HepG2 (cell line): ENCODE results near the gene ZNF19. TPM values are rescaled to one million over a fixed set of nuclear protein-coding genes. Genes with fewer than 3 reads are reported as not detected.

Experiments
- BCL6 ChIP-seq: IDR thresholded peaks from 2 replicates; pipeline ENCODE4 v1.6.1; 2016; ENCODE audit warnings: missing genetic modification reagents, missing compliant biosample characterization
- KMT2B ChIP-seq: IDR thresholded peaks from 2 replicates; pipeline ENCODE4 v1.6.1; 2016; ENCODE audit warnings: missing genetic modification reagents, missing compliant biosample characterization
- MEF2D ChIP-seq: sonication (generic); formaldehyde crosslinking; IDR thresholded peaks from 2 replicates; pipeline ENCODE4 v1.5.1; 2020; ENCODE audit warnings: mild to moderate bottlenecking, missing genetic modification reagents
- PHB2 ChIP-seq: fragments of 450-650 bp; IDR thresholded peaks from 2 replicates; pipeline ENCODE4 v1.6.1; 2018; ENCODE audit not compliant: partially characterized antibody
- PITX1 ChIP-seq: sonication (generic); formaldehyde crosslinking; IDR thresholded peaks from 2 replicates; pipeline ENCODE4 v1.5.1; 2020; ENCODE audit warnings: mild to moderate bottlenecking, missing genetic modification reagents
- TBX3 ChIP-seq: fragments of 450-650 bp; IDR thresholded peaks from 2 replicates; pipeline ENCODE4 v1.6.1; 2017; ENCODE audit warnings: antibody characterized with exemption, mild to moderate bottlenecking, inconsistent platforms, borderline replicate concordance
- ZBTB3 ChIP-seq: sonication (generic); formaldehyde crosslinking; IDR thresholded peaks from 2 replicates; pipeline ENCODE4 v1.4.0; 2020; ENCODE audit warnings: low read depth, mild to moderate bottlenecking, moderate library complexity, missing genetic modification reagents, borderline replicate concordance
- ZBTB4 ChIP-seq: sonication (generic); formaldehyde crosslinking; IDR thresholded peaks from 2 replicates; pipeline ENCODE4 v1.4.0; 2020; ENCODE audit warnings: missing genetic modification reagents, mild to moderate bottlenecking, borderline replicate concordance
- ZNF20 ChIP-seq: sonication (generic); formaldehyde crosslinking; IDR thresholded peaks from 2 replicates; pipeline ENCODE4 v1.4.0; 2020; ENCODE audit warnings: mild to moderate bottlenecking, moderate library complexity, missing genetic modification reagents
- ZNF577 ChIP-seq: sonication (generic); formaldehyde crosslinking; IDR thresholded peaks from 2 replicates; pipeline ENCODE4 v1.4.0; 2020; ENCODE audit warnings: mild to moderate bottlenecking, low read depth, missing genetic modification reagents, borderline replicate concordance
- ZNF674 ChIP-seq: sonication (generic); formaldehyde crosslinking; IDR thresholded peaks from 2 replicates; pipeline ENCODE4 v1.5.0; 2020; ENCODE audit warnings: low read depth, mild to moderate bottlenecking, missing genetic modification reagents
- polyA plus RNA-seq, 8 experiments: library from polyadenylated mRNA; depleted of rRNA in 3 of 8; stranded (reverse) in 7 of 8; unstranded in 1 of 8; fragments of >200 nt; fragmentation: Illumina TruSeq in 4 of 8; extraction: Trizol in 4 of 8; gene quantifications; 2 replicates each; pipeline versions ENCODE4 v1.2.1 to v1.2.3, GENCODE V29; 2011 to 2016; ENCODE audit warnings: low read depth in 4 of 8, missing spikeins in 1 of 8, mixed read lengths in 1 of 8; ENCODE audit not compliant: insufficient read depth in 1 of 8
- total RNA-seq, 5 experiments: library from RNA; depleted of rRNA; stranded (reverse); fragments of >200 nt; fragmentation: Illumina TruSeq; extraction: Trizol; gene quantifications; 2 replicates each; pipeline ENCODE4 v1.2.3, GENCODE V29; 2016; ENCODE audit warnings: low read depth in 1 of 5
- TF ChIP-seq, protein P1 (sequence below): sonication (generic); formaldehyde crosslinking; IDR thresholded peaks from 2 replicates; pipeline ENCODE4 v1.4.0; 2020; ENCODE audit warnings: mild to moderate bottlenecking, missing genetic modification reagents
- TF ChIP-seq, protein P2 (sequence below): sonication (generic); formaldehyde crosslinking; IDR thresholded peaks from 2 replicates; pipeline ENCODE4 v1.8.0; 2022; ENCODE audit warnings: missing genetic modification reagents, mild to moderate bottlenecking, borderline replicate concordance
- TF ChIP-seq, protein P3 (sequence below): sonication (generic); formaldehyde crosslinking; IDR thresholded peaks from 2 replicates; pipeline ENCODE4 v1.4.0; 2020; ENCODE audit warnings: missing genetic modification reagents

ZNF19 gene
- total and polyA plus RNA-seq, 2 of the 13 experiments (the other 11 are each of a cell fraction or from before 2014, with no cell fraction given): 3.2 to 5.8 TPM

GRCh38 chr16:71467810-71468209, 21.3 kb downstream of the ZNF19 start (continued):
- peak; percentile 84; the same call in 1 of the 2 replicates for TF ChIP-seq ZBTB3
- peak; percentile 85 for TF ChIP-seq KMT2B (CRISPR knock-in tag)
- TF ChIP-seq PITX1 (CRISPR knock-in tag): peak; percentile 63; the same call in 1 of the 2 replicates
- TF ChIP-seq, protein P1, sequence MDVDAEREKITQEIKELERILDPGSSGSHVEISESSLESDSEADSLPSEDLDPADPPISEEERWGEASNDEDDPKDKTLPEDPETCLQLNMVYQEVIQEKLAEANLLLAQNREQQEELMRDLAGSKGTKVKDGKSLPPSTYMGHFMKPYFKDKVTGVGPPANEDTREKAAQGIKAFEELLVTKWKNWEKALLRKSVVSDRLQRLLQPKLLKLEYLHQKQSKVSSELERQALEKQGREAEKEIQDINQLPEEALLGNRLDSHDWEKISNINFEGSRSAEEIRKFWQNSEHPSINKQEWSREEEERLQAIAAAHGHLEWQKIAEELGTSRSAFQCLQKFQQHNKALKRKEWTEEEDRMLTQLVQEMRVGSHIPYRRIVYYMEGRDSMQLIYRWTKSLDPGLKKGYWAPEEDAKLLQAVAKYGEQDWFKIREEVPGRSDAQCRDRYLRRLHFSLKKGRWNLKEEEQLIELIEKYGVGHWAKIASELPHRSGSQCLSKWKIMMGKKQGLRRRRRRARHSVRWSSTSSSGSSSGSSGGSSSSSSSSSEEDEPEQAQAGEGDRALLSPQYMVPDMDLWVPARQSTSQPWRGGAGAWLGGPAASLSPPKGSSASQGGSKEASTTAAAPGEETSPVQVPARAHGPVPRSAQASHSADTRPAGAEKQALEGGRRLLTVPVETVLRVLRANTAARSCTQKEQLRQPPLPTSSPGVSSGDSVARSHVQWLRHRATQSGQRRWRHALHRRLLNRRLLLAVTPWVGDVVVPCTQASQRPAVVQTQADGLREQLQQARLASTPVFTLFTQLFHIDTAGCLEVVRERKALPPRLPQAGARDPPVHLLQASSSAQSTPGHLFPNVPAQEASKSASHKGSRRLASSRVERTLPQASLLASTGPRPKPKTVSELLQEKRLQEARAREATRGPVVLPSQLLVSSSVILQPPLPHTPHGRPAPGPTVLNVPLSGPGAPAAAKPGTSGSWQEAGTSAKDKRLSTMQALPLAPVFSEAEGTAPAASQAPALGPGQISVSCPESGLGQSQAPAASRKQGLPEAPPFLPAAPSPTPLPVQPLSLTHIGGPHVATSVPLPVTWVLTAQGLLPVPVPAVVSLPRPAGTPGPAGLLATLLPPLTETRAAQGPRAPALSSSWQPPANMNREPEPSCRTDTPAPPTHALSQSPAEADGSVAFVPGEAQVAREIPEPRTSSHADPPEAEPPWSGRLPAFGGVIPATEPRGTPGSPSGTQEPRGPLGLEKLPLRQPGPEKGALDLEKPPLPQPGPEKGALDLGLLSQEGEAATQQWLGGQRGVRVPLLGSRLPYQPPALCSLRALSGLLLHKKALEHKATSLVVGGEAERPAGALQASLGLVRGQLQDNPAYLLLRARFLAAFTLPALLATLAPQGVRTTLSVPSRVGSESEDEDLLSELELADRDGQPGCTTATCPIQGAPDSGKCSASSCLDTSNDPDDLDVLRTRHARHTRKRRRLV (CRISPR knock-in tag): no peak
- 0 out of 2 replicates have a peak, but pooled peaks have one; percentile 74 for TF ChIP-seq ZNF577 (CRISPR knock-in tag)
- TF ChIP-seq, protein P2, sequence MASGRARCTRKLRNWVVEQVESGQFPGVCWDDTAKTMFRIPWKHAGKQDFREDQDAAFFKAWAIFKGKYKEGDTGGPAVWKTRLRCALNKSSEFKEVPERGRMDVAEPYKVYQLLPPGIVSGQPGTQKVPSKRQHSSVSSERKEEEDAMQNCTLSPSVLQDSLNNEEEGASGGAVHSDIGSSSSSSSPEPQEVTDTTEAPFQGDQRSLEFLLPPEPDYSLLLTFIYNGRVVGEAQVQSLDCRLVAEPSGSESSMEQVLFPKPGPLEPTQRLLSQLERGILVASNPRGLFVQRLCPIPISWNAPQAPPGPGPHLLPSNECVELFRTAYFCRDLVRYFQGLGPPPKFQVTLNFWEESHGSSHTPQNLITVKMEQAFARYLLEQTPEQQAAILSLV (CRISPR knock-in tag): peak; percentile 92
- TF ChIP-seq ZNF674: no peak
- TF ChIP-seq TBX3: no peak
- TF ChIP-seq, protein P3, sequence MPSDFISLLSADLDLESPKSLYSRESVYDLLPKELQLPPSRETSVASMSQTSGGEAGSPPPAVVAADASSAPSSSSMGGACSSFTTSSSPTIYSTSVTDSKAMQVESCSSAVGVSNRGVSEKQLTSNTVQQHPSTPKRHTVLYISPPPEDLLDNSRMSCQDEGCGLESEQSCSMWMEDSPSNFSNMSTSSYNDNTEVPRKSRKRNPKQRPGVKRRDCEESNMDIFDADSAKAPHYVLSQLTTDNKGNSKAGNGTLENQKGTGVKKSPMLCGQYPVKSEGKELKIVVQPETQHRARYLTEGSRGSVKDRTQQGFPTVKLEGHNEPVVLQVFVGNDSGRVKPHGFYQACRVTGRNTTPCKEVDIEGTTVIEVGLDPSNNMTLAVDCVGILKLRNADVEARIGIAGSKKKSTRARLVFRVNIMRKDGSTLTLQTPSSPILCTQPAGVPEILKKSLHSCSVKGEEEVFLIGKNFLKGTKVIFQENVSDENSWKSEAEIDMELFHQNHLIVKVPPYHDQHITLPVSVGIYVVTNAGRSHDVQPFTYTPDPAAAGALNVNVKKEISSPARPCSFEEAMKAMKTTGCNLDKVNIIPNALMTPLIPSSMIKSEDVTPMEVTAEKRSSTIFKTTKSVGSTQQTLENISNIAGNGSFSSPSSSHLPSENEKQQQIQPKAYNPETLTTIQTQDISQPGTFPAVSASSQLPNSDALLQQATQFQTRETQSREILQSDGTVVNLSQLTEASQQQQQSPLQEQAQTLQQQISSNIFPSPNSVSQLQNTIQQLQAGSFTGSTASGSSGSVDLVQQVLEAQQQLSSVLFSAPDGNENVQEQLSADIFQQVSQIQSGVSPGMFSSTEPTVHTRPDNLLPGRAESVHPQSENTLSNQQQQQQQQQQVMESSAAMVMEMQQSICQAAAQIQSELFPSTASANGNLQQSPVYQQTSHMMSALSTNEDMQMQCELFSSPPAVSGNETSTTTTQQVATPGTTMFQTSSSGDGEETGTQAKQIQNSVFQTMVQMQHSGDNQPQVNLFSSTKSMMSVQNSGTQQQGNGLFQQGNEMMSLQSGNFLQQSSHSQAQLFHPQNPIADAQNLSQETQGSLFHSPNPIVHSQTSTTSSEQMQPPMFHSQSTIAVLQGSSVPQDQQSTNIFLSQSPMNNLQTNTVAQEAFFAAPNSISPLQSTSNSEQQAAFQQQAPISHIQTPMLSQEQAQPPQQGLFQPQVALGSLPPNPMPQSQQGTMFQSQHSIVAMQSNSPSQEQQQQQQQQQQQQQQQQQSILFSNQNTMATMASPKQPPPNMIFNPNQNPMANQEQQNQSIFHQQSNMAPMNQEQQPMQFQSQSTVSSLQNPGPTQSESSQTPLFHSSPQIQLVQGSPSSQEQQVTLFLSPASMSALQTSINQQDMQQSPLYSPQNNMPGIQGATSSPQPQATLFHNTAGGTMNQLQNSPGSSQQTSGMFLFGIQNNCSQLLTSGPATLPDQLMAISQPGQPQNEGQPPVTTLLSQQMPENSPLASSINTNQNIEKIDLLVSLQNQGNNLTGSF: peak; percentile 97; the same call in 1 of the 2 replicates
- TF ChIP-seq BCL6: peak; percentile 58; the same call in 1 of the 2 replicates
- peak; percentile 80 for TF ChIP-seq MEF2D
- no peak for TF ChIP-seq PHB2
- TF ChIP-seq ZNF20 (CRISPR knock-in tag): no peak
- peak; percentile 63; the same call in 1 of the 2 replicates for TF ChIP-seq ZBTB4 (CRISPR knock-in tag)
